Activated T-cell treated with anti-CD3 and anti-CD28 coated beads, Interleukin-2, amount 50 U/mL, for 1 hour (primary cell): Measurements from ENCODE around the gene SH3BGRL2.
"Not testable (repeated sequence)": the region's sequence is repeated elsewhere in the genome, so short reads cannot be mapped to it uniquely, and the experiment has no call there.

ENCODE experiments used
- DNase-seq: peaks from one replicate; pipeline ENCODE4 v3.0.0-alpha.2; 2020

Gene SH3BGRL2

DNA sequence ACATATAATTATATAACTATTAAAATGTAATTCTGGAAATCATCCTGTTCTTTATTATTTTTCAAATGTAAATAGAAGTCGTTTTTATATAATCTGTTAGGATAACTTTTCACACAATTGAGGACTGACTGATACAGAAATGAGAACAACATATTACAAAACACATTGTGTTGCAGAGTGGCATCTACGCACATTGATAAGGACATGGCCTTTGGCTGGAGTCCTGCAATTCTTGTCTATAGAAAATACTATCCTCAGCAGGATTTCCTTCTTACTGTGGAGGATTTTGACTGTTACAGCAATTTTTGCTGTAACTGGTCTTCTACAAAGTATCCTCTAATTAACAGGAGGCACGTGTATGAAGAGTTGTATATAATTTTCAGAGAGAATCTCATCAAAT lies 19.8 kb downstream of the SH3BGRL2 start:
- DNase-seq: no peak

DNA sequence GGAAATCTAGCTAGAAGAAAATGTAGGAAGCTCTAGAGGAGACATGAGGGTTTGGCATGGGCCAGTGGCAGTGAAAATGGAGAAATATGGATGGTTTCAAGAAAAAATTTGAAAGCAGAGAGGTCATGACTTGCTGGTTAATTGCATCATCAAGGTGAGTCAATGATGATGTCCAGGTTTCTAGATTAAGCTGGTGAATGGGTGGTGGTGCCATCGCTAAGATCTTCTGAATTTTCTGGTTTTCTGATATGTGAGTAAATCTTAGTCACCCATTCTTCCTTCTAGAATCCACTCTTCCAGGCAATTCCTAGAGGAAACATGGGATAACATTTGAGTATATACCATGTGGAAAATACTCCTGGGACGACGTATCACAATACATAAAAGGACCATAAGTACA lies 25.0 kb downstream of the SH3BGRL2 start:
- DNase-seq: no peak

GRCh38 chr6:79657238-79657637 lies 26.1 kb downstream of the SH3BGRL2 start:
- DNase-seq: no peak

DNA sequence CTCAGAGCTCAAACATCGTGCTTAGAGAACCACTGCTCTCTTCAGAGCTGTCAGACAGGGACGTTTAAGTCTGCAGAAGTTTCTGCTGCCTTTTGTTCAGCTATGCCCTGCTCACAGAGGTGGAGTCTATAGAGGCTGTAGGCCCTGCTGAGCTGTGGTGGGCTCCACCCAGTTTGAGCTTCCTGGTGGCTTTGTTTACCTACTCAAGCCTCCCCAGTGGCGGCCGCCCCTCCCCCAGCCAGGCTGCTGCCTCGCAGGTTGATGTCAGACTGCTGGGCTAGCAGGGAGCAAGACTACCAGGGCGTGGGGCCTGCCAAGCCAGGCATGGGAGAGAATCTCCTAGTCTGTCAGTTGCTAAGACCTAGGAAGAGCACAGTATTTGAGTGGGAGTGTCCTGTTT lies 32.5 kb downstream of the SH3BGRL2 start:
- not testable (repeated sequence) for DNase-seq

DNA sequence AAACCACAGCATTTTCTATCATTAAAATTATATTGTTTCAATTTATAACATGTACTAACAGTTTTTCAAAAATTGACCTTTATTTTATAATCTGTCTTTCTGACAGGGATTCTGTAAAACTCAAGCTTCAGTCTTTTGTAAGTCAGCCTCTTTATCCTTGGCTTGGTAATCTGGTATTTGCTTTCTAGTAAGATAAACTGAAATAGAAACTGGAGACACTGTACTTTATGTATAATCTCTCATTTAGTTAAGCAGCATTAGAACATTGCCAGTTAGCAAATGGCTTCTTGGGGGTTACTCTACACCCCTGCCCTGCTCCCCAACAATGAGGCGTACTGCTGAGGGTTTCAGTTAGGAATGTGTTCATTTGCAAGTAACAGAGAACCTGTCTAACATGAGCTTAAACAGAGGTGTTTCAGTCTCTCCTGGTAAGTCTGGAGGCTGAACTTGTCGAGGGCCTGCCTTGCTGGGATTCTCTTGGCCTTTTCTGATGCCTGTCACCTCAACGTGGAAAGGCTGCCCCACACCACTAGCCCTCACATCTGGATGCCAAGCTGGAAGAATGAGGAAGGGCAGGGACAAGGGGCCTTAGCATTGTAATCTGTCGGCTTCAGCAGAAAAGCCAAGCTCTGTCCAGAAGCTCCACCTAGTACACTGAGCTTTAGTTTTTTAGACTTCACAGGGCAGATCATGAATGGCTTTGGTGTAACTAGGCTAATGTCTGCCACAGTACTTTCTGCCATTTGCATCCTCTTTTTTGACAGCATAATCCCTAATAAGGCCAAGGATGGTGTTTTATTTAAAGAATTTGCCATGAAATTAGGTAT lies 34.8 kb downstream of the SH3BGRL2 start:
- DNase-seq: no peak

DNA sequence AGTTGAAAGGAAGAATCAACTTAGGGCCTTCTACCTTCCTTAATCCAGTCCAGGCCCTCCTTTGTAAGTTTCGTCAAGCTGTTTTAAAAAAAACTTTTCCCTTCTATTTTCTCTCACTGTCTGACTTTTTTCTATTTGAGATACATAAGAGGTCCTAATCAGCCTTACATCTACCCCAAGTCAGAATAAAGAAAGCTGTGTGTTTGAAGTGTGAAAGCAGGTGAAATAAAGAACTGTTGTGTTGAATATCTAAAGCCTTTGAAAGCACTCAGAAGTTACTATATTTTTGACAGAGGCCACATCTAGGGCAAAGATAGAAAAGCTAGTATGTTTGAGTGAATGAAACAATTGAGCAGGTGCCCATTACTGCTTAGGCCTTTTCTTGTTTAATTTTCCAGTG lies 35.5 kb downstream of the SH3BGRL2 start:
- DNase-seq: no peak

DNA sequence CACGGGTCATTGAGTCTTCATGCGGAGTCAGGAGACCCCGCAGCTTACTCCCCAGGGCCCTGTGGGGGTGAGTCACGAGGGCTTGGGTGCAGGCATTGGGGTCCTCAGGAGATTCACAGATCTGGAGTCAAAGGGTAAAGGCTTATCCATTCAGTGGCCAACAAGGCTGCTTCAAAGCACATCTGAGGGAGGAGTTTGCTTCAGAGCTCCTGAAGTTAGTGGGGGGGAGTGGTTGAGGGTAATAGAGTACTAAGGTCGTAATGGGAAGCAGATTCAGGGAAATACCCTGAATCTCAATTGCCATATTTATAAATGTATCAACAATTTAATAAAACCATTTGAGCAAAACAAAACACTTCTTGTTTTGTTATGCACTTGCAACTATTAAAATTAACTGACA lies 37.3 kb downstream of the SH3BGRL2 start:
- no peak for DNase-seq

DNA sequence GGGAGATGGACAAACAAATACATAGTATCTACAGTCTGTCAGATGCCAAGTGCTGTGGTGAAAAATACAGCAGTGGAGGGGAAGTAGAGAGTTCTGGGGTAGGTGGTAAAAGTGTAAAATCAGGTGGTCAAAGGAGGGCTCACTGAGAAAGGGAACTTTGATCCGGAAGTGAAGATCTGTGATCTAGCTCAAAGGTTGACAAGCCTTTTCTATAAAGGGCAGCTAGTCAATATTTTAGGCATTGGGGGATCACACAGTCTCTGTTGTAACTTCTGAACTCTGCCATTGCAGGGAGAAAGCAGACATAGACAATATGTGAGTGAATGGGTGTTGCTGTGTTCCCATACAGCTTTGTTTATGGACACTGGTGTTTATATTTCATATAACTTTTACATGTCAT lies 38.6 kb downstream of the SH3BGRL2 start:
- DNase-seq: no peak

DNA sequence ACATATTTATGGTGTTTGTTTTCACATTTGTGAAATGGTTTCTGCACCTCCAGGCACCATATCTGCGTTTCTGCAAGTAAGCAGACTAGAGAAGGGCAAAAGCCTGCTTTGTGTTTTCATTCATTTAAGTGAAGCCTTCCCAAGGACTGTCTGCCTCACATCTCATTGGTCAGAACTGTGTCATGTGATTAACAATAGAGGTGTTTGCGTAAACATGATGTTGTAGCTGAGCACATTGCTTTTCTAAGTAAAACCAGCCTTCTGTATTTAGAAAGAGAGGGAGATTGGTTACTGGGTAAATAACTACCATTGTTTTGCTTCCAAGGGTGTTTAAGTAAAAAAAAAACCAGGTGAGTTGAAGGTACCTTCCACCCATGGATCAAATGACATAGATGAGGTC lies 39.7 kb downstream of the SH3BGRL2 start:
- no peak for DNase-seq

GRCh38 chr6:79671600-79672266 lies 40.6 kb downstream of the SH3BGRL2 start:
- peak; percentile 53 for DNase-seq

DNA sequence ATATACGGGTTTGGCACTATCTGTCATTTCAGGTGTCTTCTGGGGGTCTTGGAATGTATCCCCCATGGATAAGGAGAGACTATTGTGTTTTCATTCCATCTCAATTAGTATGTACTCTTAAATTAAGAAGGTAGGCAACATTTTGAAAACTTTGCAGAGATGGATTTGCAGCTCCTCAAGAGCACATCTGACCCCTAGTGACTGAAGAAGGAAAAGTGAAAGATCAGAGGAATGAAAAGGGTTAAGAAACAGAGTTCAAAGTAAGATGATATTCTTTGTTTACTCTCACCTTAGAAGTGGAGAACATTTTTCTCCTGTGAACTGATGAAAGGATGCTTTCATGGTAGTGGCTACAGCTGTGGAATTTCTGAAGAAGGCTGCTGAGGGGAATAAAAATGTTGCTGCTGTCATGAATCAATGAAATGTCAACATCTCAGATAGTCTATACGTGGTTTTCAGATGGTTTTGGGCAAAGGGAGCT lies 41.5 kb downstream of the SH3BGRL2 start:
- no peak for DNase-seq

DNA sequence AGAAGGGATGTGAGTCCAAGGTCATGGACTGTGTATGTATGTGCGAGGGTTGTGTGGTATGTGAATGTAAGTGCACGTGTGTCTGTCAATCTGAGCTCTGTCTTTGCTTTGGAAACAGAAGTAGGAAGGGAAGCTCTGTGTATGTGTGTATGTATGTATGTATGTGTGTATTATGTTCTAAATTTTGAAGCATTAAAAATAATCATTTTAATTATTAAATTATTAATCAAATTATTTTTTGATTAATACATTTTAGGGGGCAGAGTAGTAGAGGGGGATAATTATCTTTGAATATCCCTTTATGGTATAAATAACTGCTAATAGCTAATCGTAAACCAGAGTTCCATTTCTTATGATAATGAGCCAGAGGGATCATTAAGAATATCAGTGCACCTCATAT lies 42.8 kb downstream of the SH3BGRL2 start:
- no peak for DNase-seq

DNA sequence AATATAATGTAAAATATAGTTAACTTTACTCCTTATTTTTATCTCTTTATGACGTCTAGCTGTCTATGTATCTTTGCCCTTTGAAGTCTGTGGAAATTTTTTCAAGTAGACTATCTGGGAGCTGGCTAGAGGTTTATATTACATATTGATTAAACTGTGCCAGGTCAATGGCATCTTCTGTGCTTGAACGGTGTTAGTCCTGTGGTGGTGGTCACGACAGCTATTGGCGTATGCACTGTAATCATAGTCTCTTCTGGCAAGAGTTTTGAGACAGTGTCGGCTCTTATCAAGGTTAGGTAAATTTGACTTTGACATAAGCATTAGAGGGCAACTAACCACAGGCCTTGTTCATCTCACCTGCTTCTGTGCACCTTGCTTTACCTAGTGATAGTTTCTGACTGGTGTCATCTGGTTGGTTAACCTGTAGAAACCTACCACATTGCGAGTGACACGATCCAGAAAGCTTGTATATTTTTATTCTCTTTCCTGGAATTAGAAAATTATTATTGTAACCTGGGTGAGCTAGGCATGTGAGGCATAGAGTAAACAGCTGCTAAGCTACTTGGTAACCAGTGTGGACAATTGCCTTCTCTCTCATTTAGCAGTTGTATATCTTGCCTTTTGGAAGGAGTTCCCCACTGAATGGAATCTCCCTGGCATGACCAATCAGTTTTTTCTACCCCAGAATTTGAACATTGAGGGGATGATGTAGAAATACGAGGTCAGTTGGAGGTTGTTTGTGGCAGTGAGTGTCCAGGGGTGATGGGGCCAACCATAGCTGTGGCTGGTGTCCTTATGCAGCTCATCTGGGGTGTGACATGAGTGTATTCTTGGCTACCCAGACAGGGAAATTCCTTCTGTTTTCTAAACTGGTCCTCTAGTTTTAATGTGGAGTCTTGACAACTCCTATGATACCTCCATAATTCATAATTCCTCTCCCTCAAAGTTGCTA lies 45.9 kb downstream of the SH3BGRL2 start:
- no peak for DNase-seq

DNA sequence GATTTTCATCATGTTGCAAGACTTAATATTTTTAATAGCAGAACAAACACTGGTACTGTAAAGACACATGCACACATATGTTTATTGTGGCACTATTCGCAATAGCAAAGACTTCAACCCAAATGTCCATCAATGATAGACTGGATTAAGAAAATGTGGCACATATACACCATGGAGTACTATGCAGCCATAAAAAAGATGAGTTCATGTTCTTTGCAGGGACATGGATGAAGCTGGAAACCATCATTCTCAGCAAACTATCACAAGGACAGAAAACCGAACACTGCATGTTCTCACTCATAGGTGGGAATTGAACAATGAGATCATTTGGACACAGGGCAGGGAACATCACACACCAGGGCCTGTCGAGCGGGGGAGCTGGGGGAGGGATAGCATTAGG lies 51.6 kb downstream of the SH3BGRL2 start:
- DNase-seq: not testable (repeated sequence)

DNA sequence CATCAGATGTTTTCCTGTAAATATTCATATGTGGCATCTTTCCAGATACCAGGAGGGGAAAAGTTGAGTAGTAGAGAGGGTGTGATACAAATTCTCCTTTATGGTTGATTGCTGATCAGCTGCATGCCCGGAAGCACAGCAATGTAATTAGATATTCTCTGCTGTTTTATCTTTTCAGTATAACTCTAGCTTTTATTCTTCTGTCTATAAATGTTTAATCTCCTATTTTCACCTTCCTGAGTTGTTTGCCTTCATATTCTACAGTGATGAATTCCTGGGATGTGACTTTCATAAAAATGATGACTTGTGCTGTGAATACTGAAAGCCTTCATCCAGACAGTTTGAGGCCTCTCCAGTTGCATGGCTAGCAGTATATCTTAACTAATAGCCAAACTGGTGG lies 53.7 kb downstream of the SH3BGRL2 start:
- no peak for DNase-seq

- no peak for DNase-seq
Observed at GRCh38 chr6:79686707-79687309, 55.7 kb downstream of the SH3BGRL2 start.

- DNase-seq: no peak
Observed at GRCh38 chr6:79687759-79688158, 56.6 kb downstream of the SH3BGRL2 start.

- no peak for DNase-seq
Observed at GRCh38 chr6:79694156-79694555, 63.0 kb downstream of the SH3BGRL2 start.

DNA sequence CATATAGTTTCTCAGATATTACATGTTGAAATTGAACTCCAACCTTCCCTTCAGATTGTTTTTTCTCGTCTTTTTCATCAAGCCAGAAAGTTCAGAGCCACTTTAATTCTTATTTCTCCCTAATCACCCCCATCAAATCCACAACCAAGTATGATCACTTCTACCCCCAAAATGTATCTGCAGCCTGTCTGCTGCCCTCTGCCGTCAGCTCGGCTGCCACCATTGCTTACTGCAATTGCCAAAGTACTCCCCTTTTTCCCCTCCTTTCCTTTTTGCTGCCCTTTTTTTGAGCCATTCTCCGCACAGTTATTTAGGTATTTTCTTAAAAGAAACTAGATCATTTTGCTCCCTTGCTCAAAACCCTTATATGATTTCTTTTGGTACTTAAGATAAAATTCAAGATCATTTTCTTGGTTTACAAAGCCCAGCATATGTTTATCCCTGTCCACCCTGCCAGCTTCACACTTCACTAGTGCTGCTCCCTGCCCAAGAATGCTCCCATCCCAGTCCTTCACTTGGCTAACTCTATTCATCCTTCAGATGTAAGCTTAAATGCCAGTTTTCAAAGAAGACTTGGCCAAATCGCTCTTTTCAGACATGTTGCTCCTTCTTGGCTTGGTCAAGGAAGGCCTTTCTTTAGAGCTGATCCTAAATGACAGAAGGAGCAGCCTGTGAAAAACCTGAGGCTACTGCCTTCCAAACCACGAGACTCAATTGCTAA lies 63.7 kb downstream of the SH3BGRL2 start:
- no peak for DNase-seq

DNA sequence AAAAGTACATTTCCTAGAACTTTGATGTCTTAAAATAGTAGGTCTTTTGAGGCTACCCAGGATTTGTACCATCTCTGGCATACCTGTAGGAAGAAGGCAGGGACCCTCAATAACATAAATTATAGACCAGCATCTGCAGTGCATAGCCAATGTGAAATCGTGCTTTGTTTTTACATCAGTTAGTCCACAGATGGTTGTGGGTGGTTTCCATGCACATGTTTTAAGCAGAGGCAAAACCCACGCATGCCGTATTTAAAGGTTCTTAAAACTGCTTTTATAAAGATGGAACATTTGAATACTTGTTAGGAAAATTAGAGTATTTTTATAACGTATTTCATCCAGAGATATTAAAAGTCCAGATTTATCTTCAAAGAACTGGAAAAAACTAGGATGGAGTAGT lies 66.3 kb downstream of the SH3BGRL2 start:
- DNase-seq: no peak

- no peak for DNase-seq
Observed at GRCh38 chr6:79699606-79700005, 68.5 kb downstream of the SH3BGRL2 start.

GRCh38 chr6:79702691-79703090 lies 71.6 kb downstream of the SH3BGRL2 start:
- DNase-seq: peak; percentile 40
